HG03159 (cell line): ENCODE results near the gene DSG3.
"Not testable (repeated sequence)": the region's sequence is repeated elsewhere in the genome, so short reads cannot be mapped to it uniquely, and the experiment has no call there.

ENCODE experiments used
- ATAC-seq: cut with Tn5 transposase; IDR thresholded peaks from one replicate; pipeline ENCODE4 v1.9.1; 2021; ENCODE audit warnings: mild to moderate bottlenecking, moderate library complexity; ENCODE audit not compliant: unreplicated experiment

Gene DSG3

DNA sequence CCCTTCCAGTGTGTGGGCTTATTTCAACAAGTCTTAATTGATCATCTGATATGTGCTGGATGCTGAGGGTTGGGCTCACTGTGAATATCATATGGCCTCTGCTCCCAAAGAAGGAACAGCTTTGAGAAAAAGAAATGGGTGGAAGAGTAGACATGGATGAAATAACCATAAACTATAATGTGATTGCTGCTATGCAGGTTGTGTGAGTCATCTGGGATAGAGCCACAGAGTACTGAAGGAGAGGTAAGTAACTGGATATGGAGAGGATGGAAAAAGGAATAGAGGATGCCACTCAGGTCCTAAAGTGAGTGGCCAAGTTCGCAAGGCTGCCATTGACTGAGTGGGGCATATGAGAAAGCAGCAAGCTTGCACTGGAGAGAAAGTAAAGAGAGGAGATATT lies 41.8 kb downstream of the DSG3 start:
- ATAC-seq = no peak

GRCh38 chr18:31490387-31490786 lies 42.8 kb downstream of the DSG3 start:
- ATAC-seq = peak; percentile 94

DNA sequence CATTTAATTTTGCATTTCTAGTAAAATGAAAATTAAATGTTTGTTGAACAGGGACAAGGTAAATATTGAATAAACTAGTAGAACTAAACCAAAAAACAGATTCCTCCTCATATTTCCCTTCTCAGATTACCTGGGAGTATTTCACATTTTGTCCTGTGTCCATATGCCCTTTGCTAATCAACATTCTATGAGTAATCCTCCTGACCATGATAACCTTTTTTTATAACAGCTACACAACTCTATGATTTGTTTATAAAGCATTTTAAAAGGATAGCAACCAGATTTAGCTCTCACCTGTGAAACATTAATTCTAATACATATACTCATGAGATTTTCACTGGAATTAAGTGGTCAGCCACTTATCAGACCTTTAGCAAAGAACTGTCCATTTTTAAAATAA lies 43.3 kb downstream of the DSG3 start:
- no peak for ATAC-seq

- ATAC-seq = no peak
Measured at GRCh38 chr18:31491586-31491985, 44.0 kb downstream of the DSG3 start.

DNA sequence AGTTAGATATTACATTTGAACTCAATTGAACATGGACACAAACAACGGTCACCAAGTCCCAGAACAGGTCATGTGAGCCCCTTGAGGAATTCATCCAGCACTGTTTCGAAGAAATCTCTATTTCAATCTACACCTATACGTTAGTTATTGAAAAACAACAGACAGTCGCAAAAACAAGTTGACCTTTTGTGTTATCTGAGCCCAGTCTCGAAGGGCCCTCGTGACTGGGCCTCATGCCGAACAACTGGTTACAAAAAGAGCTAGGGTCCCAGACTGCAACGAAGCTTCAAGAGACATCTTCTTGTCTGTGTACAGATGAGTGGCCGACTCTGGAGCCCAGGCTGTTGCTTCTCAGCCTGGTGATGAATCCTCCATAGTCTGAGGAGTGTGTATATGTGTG lies 45.1 kb downstream of the DSG3 start:
- no peak for ATAC-seq

DNA sequence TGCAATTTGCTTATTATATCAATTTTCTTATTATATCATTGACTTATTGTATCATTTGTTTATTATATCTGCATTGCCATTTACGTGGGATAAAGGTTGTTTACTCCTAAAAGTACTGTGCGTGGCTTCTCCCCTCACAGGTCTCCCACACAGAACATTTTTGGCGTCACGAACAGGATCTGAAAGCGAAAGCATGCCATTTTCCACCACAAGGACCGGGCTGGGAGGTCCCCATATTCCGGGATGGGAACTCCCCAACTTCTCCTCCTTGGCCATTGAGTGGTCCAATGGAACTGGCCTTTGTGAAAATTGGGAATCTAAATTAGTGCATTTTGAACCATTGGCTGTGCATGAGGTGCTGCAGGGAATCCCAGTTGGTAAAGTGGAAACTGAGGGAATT lies 45.6 kb downstream of the DSG3 start:
- no peak for ATAC-seq

GRCh38 chr18:31493941-31494340 lies 46.4 kb downstream of the DSG3 start:
- no peak for ATAC-seq

DNA sequence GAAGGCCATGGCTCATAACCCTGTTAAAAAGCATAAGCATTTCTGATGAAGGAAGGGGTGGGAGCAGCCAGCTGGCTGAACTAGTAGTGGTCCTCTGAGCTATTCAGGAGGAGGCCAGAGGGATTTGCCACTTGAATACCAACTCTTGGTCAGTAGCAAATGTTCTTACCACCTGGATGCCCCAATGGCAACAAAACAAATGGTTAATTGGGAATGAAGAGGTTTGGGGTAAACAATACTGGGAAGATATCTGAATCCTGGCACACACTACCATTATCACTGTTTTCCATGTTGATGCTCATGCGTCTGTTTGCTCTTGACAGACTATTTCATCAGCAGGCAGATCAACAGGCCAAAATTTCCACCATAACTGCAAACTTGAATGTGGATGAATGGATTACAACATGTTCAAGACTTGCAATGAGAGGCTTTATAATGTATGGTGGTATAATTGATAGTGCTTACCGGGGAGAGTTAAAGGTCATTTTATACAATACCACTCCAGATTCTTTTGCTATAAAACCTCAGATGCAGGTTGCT lies 47.2 kb downstream of the DSG3 start:
- ATAC-seq = not testable (repeated sequence)

DNA sequence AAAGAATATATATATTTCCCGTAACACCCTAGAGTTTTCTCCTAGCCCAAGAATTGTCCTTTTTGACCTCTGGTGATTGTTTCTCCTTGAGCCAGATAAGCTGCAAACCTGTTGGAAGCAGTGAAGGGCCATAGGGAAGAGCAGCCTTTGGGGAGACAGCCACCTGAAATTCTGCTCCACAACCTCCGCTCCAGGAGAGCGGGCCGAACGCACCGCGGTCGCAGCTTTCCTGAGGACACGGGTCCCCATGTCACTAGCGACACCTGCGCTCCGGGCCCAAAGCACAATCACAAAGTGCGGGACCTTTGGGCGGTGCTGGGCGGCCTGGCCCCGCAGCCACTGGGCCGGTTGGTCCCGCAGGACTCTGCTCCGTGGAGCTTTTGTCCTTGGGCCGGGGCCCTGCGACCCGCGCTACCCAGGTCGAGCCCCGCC lies 49.9 kb downstream of the DSG3 start:
- peak; percentile 16 for ATAC-seq

- ATAC-seq = peak; percentile 50
Measured at GRCh38 chr18:31497836-31498573, 50.5 kb downstream of the DSG3 start, which contains the start of gene DSG2. TSS of gene DSG2 (plus strand) at chr18:31498177. CDS start at chr18:31498252, 75 bp downstream.

DNA sequence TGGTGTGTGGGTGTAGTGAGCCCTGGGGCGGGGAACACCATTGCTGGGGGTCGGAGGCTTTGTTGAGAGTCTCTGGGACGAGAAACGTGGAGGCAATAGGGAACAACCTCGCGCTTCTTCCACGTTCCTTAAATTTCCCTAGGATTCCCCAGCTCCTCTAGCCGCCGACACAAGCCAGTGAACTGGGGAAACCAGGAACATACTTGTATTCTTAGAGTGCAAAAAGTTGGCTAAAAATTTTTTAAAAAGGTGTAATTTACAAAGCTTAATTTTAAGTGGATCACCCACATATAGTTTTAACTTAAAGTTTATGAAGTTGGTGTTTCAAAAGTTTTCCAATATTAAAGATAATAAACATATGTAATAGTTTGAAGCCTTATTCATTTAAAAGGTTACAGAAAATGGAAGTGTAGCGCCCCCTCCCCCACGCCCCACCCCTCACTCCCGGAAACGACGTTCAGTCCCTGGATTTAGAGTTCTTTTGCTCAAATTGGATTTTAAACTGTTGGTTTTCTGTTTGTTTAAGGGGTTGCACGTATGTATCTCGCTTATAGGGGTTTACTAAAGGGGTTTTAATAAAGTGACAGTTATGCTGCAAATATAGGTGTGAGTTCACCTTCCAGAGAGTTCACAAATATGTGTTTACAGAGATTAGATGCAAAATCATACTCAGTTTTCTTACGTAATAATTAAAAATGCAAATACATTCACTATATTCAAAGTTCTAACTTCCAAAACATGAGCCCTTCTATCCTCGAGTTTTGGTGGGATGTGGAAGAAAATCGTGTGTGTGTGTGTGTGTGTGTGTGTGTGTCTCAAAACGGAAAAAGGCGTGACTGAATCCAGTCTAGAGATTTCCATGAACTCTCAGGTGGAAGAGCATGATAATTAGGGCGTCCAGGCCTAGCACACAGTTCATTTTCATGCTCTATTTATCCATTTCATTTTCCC lies 51.3 kb downstream of the DSG3 start:
- ATAC-seq = peak; percentile 11

DNA sequence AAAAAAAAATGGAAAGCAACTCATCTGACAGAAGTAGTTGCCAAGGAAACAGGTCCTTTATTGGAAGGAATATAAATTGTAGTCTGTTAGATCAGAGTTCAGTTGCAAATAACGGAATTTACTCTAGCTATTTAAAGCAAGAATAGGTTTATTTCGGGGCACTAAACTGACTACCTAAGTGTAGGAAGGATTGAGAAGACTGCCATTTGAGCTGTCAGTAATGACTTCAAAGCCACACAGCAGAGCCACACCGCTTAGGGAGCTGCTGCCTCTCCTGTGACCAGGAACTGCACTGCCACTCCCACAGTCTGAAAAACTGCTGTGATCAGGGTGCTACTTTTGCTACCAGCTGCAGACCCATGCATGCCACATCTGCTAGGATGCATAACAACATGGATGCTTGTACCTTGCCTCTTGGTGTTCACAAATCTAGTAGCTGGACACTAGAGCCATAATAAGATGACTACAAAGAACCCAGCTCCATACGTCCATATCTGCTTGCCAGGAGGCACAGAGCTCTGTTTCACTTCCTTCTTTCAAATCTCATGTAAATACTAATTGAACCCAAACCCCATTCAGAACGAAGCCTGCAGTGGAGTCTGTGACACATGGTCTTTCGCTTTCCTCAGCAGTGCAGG lies 52.6 kb downstream of the DSG3 start:
- peak; percentile 85 for ATAC-seq

DNA sequence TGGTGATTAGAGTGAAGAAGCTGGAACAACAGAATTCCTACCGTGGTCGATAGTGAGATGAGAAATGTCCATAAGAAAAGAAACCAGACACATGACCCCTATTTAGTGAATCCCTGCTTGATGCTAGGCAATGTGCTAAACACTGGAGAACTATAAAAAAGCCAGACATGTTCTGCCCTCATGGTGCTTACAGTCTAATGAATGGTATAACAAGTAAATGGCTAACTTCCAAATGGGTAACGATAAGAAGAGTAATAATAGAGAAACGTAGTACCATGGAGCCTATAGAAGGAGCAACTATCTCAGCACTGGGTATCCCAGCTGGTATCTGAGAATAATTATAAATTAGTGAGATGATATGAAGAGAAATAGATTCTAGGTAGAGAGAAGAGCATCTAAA lies 55.5 kb downstream of the DSG3 start:
- ATAC-seq = no peak

GRCh38 chr18:31504455-31505147 lies 57.1 kb downstream of the DSG3 start:
- ATAC-seq = no peak

GRCh38 chr18:31505156-31505555 lies 57.6 kb downstream of the DSG3 start:
- ATAC-seq = no peak

GRCh38 chr18:31506024-31506742 lies 58.6 kb downstream of the DSG3 start:
- no peak for ATAC-seq

GRCh38 chr18:31507124-31507523 lies 59.6 kb downstream of the DSG3 start:
- ATAC-seq = not testable (repeated sequence)

DNA sequence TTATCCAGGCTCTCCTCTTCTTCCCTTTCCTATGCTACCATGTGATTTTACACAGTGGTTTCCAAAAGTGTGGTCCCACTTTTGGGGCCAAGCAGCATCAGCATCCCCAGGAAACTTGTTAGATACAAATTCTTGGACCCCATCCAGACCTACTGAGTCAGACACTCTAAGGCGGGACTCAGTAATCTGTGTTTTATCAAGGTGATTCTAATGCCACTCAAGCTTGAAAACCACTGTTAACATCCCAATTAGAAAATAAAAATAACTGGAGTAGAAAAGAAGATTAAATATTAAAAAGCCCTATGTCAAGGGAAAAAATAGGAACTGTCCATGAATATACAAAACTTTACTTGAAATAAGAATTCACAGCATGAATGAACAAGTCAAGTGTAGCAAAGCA lies 61.2 kb downstream of the DSG3 start:
- ATAC-seq = no peak

- no peak for ATAC-seq
Measured at GRCh38 chr18:31509571-31509970, 62.0 kb downstream of the DSG3 start.

- no peak for ATAC-seq
Measured at GRCh38 chr18:31510319-31510718, 62.8 kb downstream of the DSG3 start.
